Measurements from ENCODE around the gene SFSWAP. TPM values are rescaled to one million over a fixed set of nuclear protein-coding genes. Genes with fewer than 3 reads are reported as not detected.

The SFSWAP gene
- polyA plus RNA-seq, 1 donor from 2014 or later, result 56.6 TPM

- Histone ChIP-seq H4K20me1 (ENCODE audit: insufficient read depth) (no peaks in the 10 kb centered on the region), H3K4me2 (ENCODE audit: low read length) (no peak overlapping the region), H3K9me3 (ENCODE audit: low read length) (no peaks in the 10 kb centered on the region), H3K27ac (ENCODE audit: low read length) (no peak overlapping the region), H3K4me3 (ENCODE audit: low read length) (no peak overlapping the region), H3K79me2 (replicated peaks; ENCODE audit: insufficient read depth, low read length) (no peaks in the 10 kb centered on the region), H3K9me2 (ENCODE audit: insufficient read depth, low read length) (no peaks in the 10 kb centered on the region), H3K27me3 (ENCODE audit: insufficient read depth, low read depth, low read length) (no peaks in the 10 kb centered on the region), H3K36me3 (ENCODE audit: insufficient read depth, low read length) (no peaks in the 10 kb centered on the region), H2AFZ (ENCODE audit: low read depth, low read length) (no peak overlapping the region), H3K9ac (ENCODE audit: low read length) (no peak overlapping the region), H3F3A (ENCODE audit: insufficient read depth, low read length, poor library complexity, severe bottlenecking) (no peaks in the 10 kb centered on the region)
- TF ChIP-seq REST (IDR thresholded peaks at IDR 0.05; ENCODE audit: borderline replicate concordance) (no peak), EP300 (conservative IDR thresholded peaks at IDR 0.05; ENCODE audit: poor library complexity, severe bottlenecking) (no peak), POLR2AphosphoS5 (IDR thresholded peaks at IDR 0.05) (no peak), SMC3 (conservative IDR thresholded peaks at IDR 0.05; ENCODE audit: poor library complexity) (no peak), RAD21 (conservative IDR thresholded peaks at IDR 0.05) (no peak), CTCF (IDR thresholded peaks at IDR 0.05; ENCODE audit: poor library complexity, severe bottlenecking) (no peak), TAF1 (IDR thresholded peaks at IDR 0.05; ENCODE audit: low read depth) (no peak), EZH2 (IDR thresholded peaks at IDR 0.05; ENCODE audit: borderline replicate concordance, insufficient read depth, low read length, poor library complexity, severe bottlenecking) (no peak), MXI1 (conservative IDR thresholded peaks at IDR 0.05; ENCODE audit: poor library complexity, severe bottlenecking) (no peak)
Observed at GRCh38 chr12:131734336-131735152, 23.7 kb downstream of the SFSWAP start.

- Histone ChIP-seq H3K79me2 (replicated peaks; ENCODE audit: insufficient read depth, low read length) (no peaks in the 10 kb centered on the region), H3K9ac (ENCODE audit: low read length) (no peak overlapping the region), H3F3A (ENCODE audit: insufficient read depth, low read length, poor library complexity, severe bottlenecking) (no peaks in the 10 kb centered on the region), H3K4me3 (ENCODE audit: low read length) (no peak overlapping the region), H3K9me2 (ENCODE audit: insufficient read depth, low read length) (no peaks in the 10 kb centered on the region), H3K4me2 (ENCODE audit: low read length) (no peak overlapping the region), H3K9me3 (ENCODE audit: low read length) (no peaks in the 10 kb centered on the region), H3K27ac (ENCODE audit: low read length) (no peak overlapping the region), H4K20me1 (ENCODE audit: insufficient read depth) (no peaks in the 10 kb centered on the region), H3K36me3 (ENCODE audit: insufficient read depth, low read length) (no peaks in the 10 kb centered on the region), H2AFZ (ENCODE audit: low read depth, low read length) (no peak overlapping the region), H3K27me3 (ENCODE audit: insufficient read depth, low read depth, low read length) (no peaks in the 10 kb centered on the region)
- TF ChIP-seq EZH2 (IDR thresholded peaks at IDR 0.05; ENCODE audit: borderline replicate concordance, insufficient read depth, low read length, poor library complexity, severe bottlenecking) (no peak), MXI1 (conservative IDR thresholded peaks at IDR 0.05; ENCODE audit: poor library complexity, severe bottlenecking) (no peak), EP300 (conservative IDR thresholded peaks at IDR 0.05; ENCODE audit: poor library complexity, severe bottlenecking) (no peak), TAF1 (IDR thresholded peaks at IDR 0.05; ENCODE audit: low read depth) (no peak), POLR2AphosphoS5 (IDR thresholded peaks at IDR 0.05) (no peak), SMC3 (conservative IDR thresholded peaks at IDR 0.05; ENCODE audit: poor library complexity) (no peak), REST (IDR thresholded peaks at IDR 0.05; ENCODE audit: borderline replicate concordance) (no peak)
Observed at GRCh38 chr12:131735153-131735456, 24.2 kb downstream of the SFSWAP start.

Measured in neural cell (in vitro differentiated cells).